Hepatocyte (in vitro differentiated cells): ENCODE data around the gene NFE2.

Source experiments
- EZH2phosphoT487 ChIP-seq: fragments of 200-600 bp; sonication (generic); IDR thresholded peaks from one replicate; pipeline ENCODE4 v1.6.1; 2018; ENCODE audit warnings: antibody characterized with exemption, mild to moderate bottlenecking, low read depth, moderate library complexity; ENCODE audit not compliant: unreplicated experiment, severe bottlenecking
- TF ChIP-seq, protein P1 (sequence below): fragments of 200-600 bp; sonication (generic); IDR thresholded peaks from 2 replicates; pipeline ENCODE4 v1.5.1; 2016; ENCODE audit warnings: antibody characterized with exemption, mild to moderate bottlenecking; ENCODE audit not compliant: poor library complexity

DNA sequence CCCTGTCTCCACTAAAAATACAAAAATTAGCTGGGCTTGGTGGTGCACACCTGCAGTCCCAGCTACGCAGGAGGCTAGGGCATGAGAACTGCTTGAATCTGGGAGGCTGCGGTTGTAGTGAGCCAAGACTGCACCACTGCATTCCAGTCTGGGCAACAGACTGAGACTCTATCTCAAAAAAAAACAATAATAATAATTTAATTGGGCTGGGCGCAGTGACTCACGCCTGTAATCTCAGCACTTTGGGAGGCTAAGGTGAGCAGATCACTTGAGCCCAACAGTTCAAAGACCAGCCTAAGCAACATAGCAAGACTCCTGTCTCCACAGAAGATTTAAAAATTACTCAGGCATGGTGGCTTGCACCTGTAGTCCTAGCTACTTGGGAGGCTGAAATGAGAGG, 47.6 kb downstream of the NFE2 start:
- TF ChIP-seq, protein P1, sequence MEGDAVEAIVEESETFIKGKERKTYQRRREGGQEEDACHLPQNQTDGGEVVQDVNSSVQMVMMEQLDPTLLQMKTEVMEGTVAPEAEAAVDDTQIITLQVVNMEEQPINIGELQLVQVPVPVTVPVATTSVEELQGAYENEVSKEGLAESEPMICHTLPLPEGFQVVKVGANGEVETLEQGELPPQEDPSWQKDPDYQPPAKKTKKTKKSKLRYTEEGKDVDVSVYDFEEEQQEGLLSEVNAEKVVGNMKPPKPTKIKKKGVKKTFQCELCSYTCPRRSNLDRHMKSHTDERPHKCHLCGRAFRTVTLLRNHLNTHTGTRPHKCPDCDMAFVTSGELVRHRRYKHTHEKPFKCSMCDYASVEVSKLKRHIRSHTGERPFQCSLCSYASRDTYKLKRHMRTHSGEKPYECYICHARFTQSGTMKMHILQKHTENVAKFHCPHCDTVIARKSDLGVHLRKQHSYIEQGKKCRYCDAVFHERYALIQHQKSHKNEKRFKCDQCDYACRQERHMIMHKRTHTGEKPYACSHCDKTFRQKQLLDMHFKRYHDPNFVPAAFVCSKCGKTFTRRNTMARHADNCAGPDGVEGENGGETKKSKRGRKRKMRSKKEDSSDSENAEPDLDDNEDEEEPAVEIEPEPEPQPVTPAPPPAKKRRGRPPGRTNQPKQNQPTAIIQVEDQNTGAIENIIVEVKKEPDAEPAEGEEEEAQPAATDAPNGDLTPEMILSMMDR: no peak
- no peak for TF ChIP-seq EZH2phosphoT487
